Uterus (tissue), 4 donors: Measurements from ENCODE around the gene SMAP2. TPM values are rescaled to one million over a fixed set of nuclear protein-coding genes. Genes with fewer than 3 reads are reported as not detected.

Source experiments
- DNase-seq, 2 donors: peaks; one replicate each; pipeline ENCODE4 v3.0.0-alpha.2; 2019 to 2020
- H3K27ac ChIP-seq, 2 donors: fragments of 200-600 bp; sonication (generic); 1 replicate in 1 of 2; 2 replicates in 1 of 2; pipeline ENCODE4 v1.5.1; 2016 to 2018
- H3K27me3 ChIP-seq, 2 donors: fragments of 200-600 bp; sonication (generic); one replicate each; pipeline ENCODE4 v1.5.1; 2018 to 2019; ENCODE audit warnings: control low read depth in 1 of 2
- H3K36me3 ChIP-seq, 2 donors: fragments of 200-600 bp; sonication (generic); one replicate each; pipeline ENCODE4 v1.5.1; 2019; ENCODE audit warnings: control low read depth in 1 of 2
- H3K4me1 ChIP-seq, 2 donors: fragments of 200-600 bp; sonication (generic); one replicate each; pipeline ENCODE4 v1.5.1; 2018 to 2019; ENCODE audit warnings: control low read depth in 1 of 2
- H3K4me3 ChIP-seq, 2 donors: fragments of 200-600 bp; sonication (generic); 1 replicate in 1 of 2; 2 replicates in 1 of 2; pipeline ENCODE4 v1.5.1; 2018 to 2019; ENCODE audit warnings: mild to moderate bottlenecking in 1 of 2
- H3K9me3 ChIP-seq, 2 donors: fragments of 200-600 bp; sonication (generic); one replicate each; pipeline ENCODE4 v1.5.1; 2019; ENCODE audit warnings: control low read depth in 1 of 2
- CTCF ChIP-seq, 4 experiments: fragments of 200-600 bp in 2 of 4; fragments of 450-650 bp in 2 of 4; sonication (generic) in 2 of 4; IDR thresholded peaks; one replicate each; pipeline ENCODE4 v1.5.1; 2016 to 2019; ENCODE audit warnings: antibody characterized with exemption in 4 of 4, mild to moderate bottlenecking in 2 of 4, moderate library complexity in 1 of 4
- POLR2A ChIP-seq, 2 donors: fragments of 450-650 bp; IDR thresholded peaks; one replicate each; pipeline ENCODE4 v1.6.1; 2016; ENCODE audit warnings: antibody characterized with exemption in 2 of 2, mild to moderate bottlenecking in 1 of 2, moderate library complexity in 1 of 2
- intact Hi-C: fragments of 100-400 bp; cut with DNase I; formaldehyde crosslinking; loops from one replicate; pipeline ENCODE4 v1.15.1; 2023; ENCODE audit warnings: low total_unique reads
- total RNA-seq, 4 donors: library from RNA; depleted of rRNA in 3 of 4; stranded (reverse); fragments of >200 nt in 3 of 4; gene quantifications; one replicate each; pipeline versions ENCODE4 v1.1.0 to v1.2.4, GENCODE V29; 2014 to 2023
- donor health status: DM: yes; HTN: yes; CAD: no.

The SMAP2 gene
- total RNA-seq, 4 donors from 2014 or later: 11.1 to 24.8 (median 18.6) TPM

GRCh38 chr1:40423951-40424618 lies 50.6 kb downstream of the SMAP2 start:
- no peak overlapping the region for H3K4me3 ChIP-seq
- no peaks in the 10 kb centered on the region for H3K9me3 ChIP-seq
- no peak for DNase-seq
- intact Hi-C loops: no loop called here
- no peaks in the 10 kb centered on the region for H3K4me1 ChIP-seq
- H3K36me3 ChIP-seq: no peaks in the 10 kb centered on the region
- no peak overlapping the region for H3K27ac ChIP-seq
- no peak for TF ChIP-seq POLR2A (IDR thresholded peaks at IDR 0.05)
- no peaks in the 10 kb centered on the region for H3K27me3 ChIP-seq

GRCh38 chr1:40425198-40425597 lies 51.7 kb downstream of the SMAP2 start:
- Histone ChIP-seq H3K27me3 (no peaks in the 10 kb centered on the region), H3K4me1 (no peaks in the 10 kb centered on the region), H3K27ac (no peak overlapping the region), H3K36me3 (no peaks in the 10 kb centered on the region), H3K9me3 (no peaks in the 10 kb centered on the region), H3K4me3 (no peak overlapping the region)
- intact Hi-C loops: no loop called here
- TF ChIP-seq POLR2A (IDR thresholded peaks at IDR 0.05): no peak
- DNase-seq: no peak

- no peak for DNase-seq
- Histone ChIP-seq H3K4me1 (no peaks in the 10 kb centered on the region), H3K4me3 (no peak overlapping the region), H3K27ac (no peak overlapping the region), H3K36me3 (no peaks in the 10 kb centered on the region), H3K9me3 (no peaks in the 10 kb centered on the region), H3K27me3 (no peaks in the 10 kb centered on the region)
- TF ChIP-seq CTCF (IDR thresholded peaks at IDR 0.05): no peak
- no peak for TF ChIP-seq POLR2A (IDR thresholded peaks at IDR 0.05)
- intact Hi-C loops: no loop called here
These were observed 57.9 kb downstream of the SMAP2 start for GRCh38 chr1:40431385-40431784.

- intact Hi-C loops: no loop called here
- no peak for DNase-seq
- H3K9me3 ChIP-seq: no peaks in the 10 kb centered on the region
- H3K27me3 ChIP-seq: no peaks in the 10 kb centered on the region
- TF ChIP-seq CTCF (IDR thresholded peaks at IDR 0.05) (no peak), POLR2A (IDR thresholded peaks at IDR 0.05) (no peak)
- no peaks in the 10 kb centered on the region for H3K36me3 ChIP-seq
- H3K4me1 ChIP-seq: no peaks in the 10 kb centered on the region
- no peak overlapping the region for H3K4me3 ChIP-seq
- H3K27ac ChIP-seq: no peak overlapping the region
These were observed 59.3 kb downstream of the SMAP2 start for GRCh38 chr1:40432644-40433390.

- TF ChIP-seq CTCF (IDR thresholded peaks at IDR 0.05): no peak
- no peak for TF ChIP-seq POLR2A (IDR thresholded peaks at IDR 0.05)
- intact Hi-C loops: no loop called here
- no peak overlapping the region for H3K27ac ChIP-seq
- H3K4me1 ChIP-seq: no peaks in the 10 kb centered on the region
- DNase-seq: no peak
- no peaks in the 10 kb centered on the region for H3K27me3 ChIP-seq
- no peak overlapping the region for H3K4me3 ChIP-seq
- H3K36me3 ChIP-seq: no peaks in the 10 kb centered on the region
- H3K9me3 ChIP-seq: no peaks in the 10 kb centered on the region
These were observed 61.9 kb downstream of the SMAP2 start for GRCh38 chr1:40435471-40435870.

- TF ChIP-seq CTCF (IDR thresholded peaks at IDR 0.05) (no peak), POLR2A (IDR thresholded peaks at IDR 0.05) (no peak)
- no peaks in the 10 kb centered on the region for H3K36me3 ChIP-seq
- intact Hi-C loops: no loop called here
- no peak overlapping the region for H3K27ac ChIP-seq
- DNase-seq: no peak
- no peak overlapping the region for H3K4me3 ChIP-seq
- no peaks in the 10 kb centered on the region for H3K4me1 ChIP-seq
- H3K9me3 ChIP-seq: no peaks in the 10 kb centered on the region
- H3K27me3 ChIP-seq: no peaks in the 10 kb centered on the region
These were observed 62.3 kb downstream of the SMAP2 start for GRCh38 chr1:40435876-40436275.
